ENCODE results near the gene HSPBAP1. TPM values are rescaled to one million over a fixed set of nuclear protein-coding genes. Genes with fewer than 3 reads are reported as not detected.

HSPBAP1 gene, protein sequence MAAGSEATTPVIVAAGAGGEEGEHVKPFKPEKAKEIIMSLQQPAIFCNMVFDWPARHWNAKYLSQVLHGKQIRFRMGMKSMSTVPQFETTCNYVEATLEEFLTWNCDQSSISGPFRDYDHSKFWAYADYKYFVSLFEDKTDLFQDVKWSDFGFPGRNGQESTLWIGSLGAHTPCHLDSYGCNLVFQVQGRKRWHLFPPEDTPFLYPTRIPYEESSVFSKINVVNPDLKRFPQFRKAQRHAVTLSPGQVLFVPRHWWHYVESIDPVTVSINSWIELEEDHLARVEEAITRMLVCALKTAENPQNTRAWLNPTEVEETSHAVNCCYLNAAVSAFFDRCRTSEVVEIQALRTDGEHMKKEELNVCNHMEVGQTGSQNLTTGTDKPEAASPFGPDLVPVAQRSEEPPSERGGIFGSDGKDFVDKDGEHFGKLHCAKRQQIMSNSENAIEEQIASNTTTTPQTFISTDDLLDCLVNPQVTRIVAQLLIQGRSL
- total RNA-seq (2011; cell fraction: chromatin; rRNA removed; ENCODE audit: low replicate concordance) = 3.8 and 9.7 TPM in 2 replicates
- total RNA-seq (2011; cell fraction: nucleolus; rRNA removed) = 2.2 and 2.9 TPM in 2 replicates
- 7.3 and 13.3 TPM in 2 replicates for total RNA-seq (2011; cell fraction: nucleoplasm; rRNA removed)
- total RNA-seq (2014; rRNA removed) (2.3 and 2.9 TPM in 2 replicates), total RNA-seq (2014; rRNA removed; fragmentation: Illumina TruSeq; extraction: Trizol) (4.5 and 4.8 TPM in 2 replicates), total RNA-seq (2015; rRNA removed; fragmentation: Illumina TruSeq; extraction: Trizol) (3.5 and 3.7 TPM in 2 replicates), total RNA-seq (2021) (3.5 and 3.6 TPM in 2 replicates), polyA plus RNA-seq (2011; rRNA removed) (3.1 and 3.7 TPM in 2 replicates), polyA plus RNA-seq (2014; fragmentation: Illumina TruSeq; extraction: Trizol) (3.7 and 4.4 TPM in 2 replicates), polyA plus RNA-seq (2014; fragmentation: Nextera tagmentation; extraction: Ambion mirVana) (1 to 10 TPM; 2.1 TPM), polyA plus RNA-seq (2014; rRNA removed) (3.4 and 5.0 TPM in 2 replicates), polyA minus RNA-seq (2011; rRNA and poly(A)+ RNA removed) (4.7 and 6.3 TPM in 2 replicates), Bru-seq, nascent RNA (percentile 56 among the genes with signal in this experiment), BruChase-seq, experiment 1, labeled RNA remaining after a 2-hour chase (percentile 55 among the genes with signal in this experiment), BruChase-seq, experiment 2, labeled RNA remaining after a 6-hour chase (percentile 54 among the genes with signal in this experiment)
- 0.78 and 1.9 TPM in 2 replicates for polyA plus RNA-seq (2011; cell fraction: cytosol; rRNA removed)
- 3.7 and 5.0 TPM in 2 replicates for polyA plus RNA-seq (2011; cell fraction: nucleus; rRNA removed)
- polyA plus RNA-seq (2012) = 2.6 and 3.9 TPM in 2 replicates
- polyA minus RNA-seq (2011; cell fraction: cytosol; rRNA and poly(A)+ RNA removed) = 0.86 and 2.7 TPM in 2 replicates
- polyA minus RNA-seq (2011; cell fraction: nucleus; rRNA and poly(A)+ RNA removed) = 2.2 and 3.2 TPM in 2 replicates
- long read RNA-seq, experiment 1, transcript HSPBAP1-201 (8 exons, 1,953 nt) = major isoform, 9 of 18 reads
- long read RNA-seq, experiment 1, partial matches to known transcripts = 0 of 18 reads
- long read RNA-seq, experiment 1, other reads (novel, unspliced or antisense) = 8 of 18 reads
- long read RNA-seq, experiment 2, partial matches to known transcripts = 0 of 4 reads
- long read RNA-seq, experiment 2, other reads (novel, unspliced or antisense) = 2 of 4 reads
- long read RNA-seq, experiment 3, partial matches to known transcripts = 0 of 6 reads
- long read RNA-seq, experiment 3, other reads (novel, unspliced or antisense) = 2 of 6 reads

DNA sequence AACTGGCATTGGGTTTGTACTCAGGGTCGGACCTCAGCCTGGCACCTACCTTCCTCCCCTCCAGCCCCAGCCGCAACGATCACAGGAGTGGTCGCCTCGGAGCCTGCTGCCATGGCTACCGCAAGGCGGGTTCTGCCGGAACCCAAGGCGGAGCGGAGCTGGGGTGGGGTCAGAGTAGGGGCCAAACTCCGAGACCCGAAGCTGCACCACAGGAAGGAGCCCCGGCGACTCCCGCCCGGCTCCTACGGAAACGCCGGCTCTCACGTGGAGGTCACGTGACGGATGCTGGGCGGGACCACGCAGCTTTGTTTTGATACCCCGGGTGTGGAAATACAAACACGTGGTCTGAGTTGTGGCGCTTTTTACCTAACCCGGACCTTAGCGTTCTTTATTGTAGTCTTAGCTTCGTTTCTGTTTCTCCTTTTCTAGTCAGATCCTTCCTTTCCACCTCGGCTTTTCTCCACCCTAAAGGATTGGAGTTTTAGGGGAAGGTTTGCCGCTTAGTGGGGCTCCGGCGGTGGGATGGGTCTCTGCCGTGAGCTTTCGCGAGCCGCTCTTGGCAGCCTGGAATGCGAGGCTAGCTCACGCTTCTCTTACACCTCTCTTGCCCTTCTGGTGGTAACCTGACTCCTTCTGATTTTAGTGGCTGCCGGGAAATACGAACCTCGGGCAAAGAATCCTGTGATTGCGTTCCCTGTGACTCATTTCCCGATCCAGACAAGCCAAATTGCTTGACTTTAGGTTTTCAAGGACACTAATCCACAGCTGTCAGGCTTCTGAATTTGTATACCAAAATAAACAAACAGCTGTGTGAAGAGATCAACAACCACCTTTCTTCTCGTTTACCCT is at the start of gene HSPBAP1:
HSPBAP1 (minus strand) TSS at position 264 of the 849 bp plus-strand sequence; CDS start at position 113, 151 bp downstream.
- in situ Hi-C loops (cut with MboI) = no loop called here
- whole genome bisulfite sequencing (ENCODE audit: insufficient coverage, low coverage, missing lambda C conversion rate) = 2% methylated on average over 37 of the region's 46 CpGs
- no peaks in the 10 kb centered on the region for H3K27me3 ChIP-seq (ENCODE audit: control insufficient read depth in 2 of 2, insufficient read depth in 2 of 2, low read length in 2 of 2)
- H2AFZ ChIP-seq (ENCODE audit: low read depth, low read length) = peak within 1 kb of the TSS; percentile 94
- H3K4me3 ChIP-seq = peak within 1 kb of the TSS; percentile 48
- BruUV-seq (replicated peaks) = no TSS peak
- DNase-seq (ENCODE audit: extremely low read depth in 1 of 4, low spot score in 3 of 4) (peak; percentile 80 to 90 (median 82)), ATAC-seq (peak; percentile 68), FAIRE-seq (peak; percentile 73)
- H3K79me2 ChIP-seq (ENCODE audit: control insufficient read depth, insufficient read depth, low read length) = peaks cover 5% of the 10 kb centered on the region; the same call in 1 of the 3 replicates
- POLR2A ChIA-PET = interaction anchor here (0.8 to 1.6 kb wide), 3 partner anchors 9 to 440 kb away, joined by 3 to 6 read pairs (median 3); partner anchors contain the start of gene FAM162A
- H4K20me1 ChIP-seq (replicated peaks; ENCODE audit: control insufficient read depth, insufficient read depth, low read length) = no peaks in the 10 kb centered on the region
- H3K27ac ChIP-seq (ENCODE audit: extremely low read depth, low read depth, low read length) = peak within 1 kb of the TSS; percentile 73
- no peaks in the 10 kb centered on the region for H3K9me1 ChIP-seq (ENCODE audit: control insufficient read depth, insufficient read depth, low read length)
- H3K4me1 ChIP-seq (replicated peaks in 1 of 2; ENCODE audit: control insufficient read depth in 2 of 2, insufficient read depth in 2 of 2, low read length in 2 of 2) = peaks cover 0 to 18% of the 10 kb centered on the region in 2 experiments; a peak in 4 of 5 replicates
- CTCF ChIA-PET (ENCODE audit: low intra/inter-chr PET ratio) = no interaction called here
- peak within 1 kb of the TSS; percentile 55 to 94 for H3K9ac ChIP-seq (ENCODE audit: insufficient read depth in 1 of 2, low read depth in 2 of 2, low read length in 2 of 2)
- H3K4me2 ChIP-seq (ENCODE audit: insufficient read depth, low read length) = peak within 1 kb of the TSS; percentile 79
- no peaks in the 10 kb centered on the region for H3K9me3 ChIP-seq (replicated peaks; ENCODE audit: control insufficient read depth, insufficient read depth, low read depth, low read length)
- H3K36me3 ChIP-seq (ENCODE audit: control insufficient read depth, insufficient read depth, low read length) = no peaks in the 10 kb centered on the region
- intact Hi-C loops (cut with micrococcal nuclease) = no loop called here
- TF ChIP-seq NR2C1 (IDR thresholded peaks at IDR 0.05) = no peak
- TF ChIP-seq NR2C1 (tag; IDR thresholded peaks at IDR 0.05) = no peak; the same call in 1 of the 2 replicates
- TF ChIP-seq ATF7 (IDR thresholded peaks at IDR 0.05) = peak; percentile 46
- no peak for TF ChIP-seq BRCA1 (IDR thresholded peaks at IDR 0.05)
- TF ChIP-seq BRCA1 (CRISPR knock-in tag; IDR thresholded peaks at IDR 0.05) = no peak
- 0 out of 2 replicates have a peak, but pooled peaks have one; percentile 38 for TF ChIP-seq KAT7 (CRISPR knock-in tag; IDR thresholded peaks at IDR 0.05; ENCODE audit: borderline replicate concordance)
- TF ChIP-seq MECOM (CRISPR knock-in tag; IDR thresholded peaks at IDR 0.05) = no peak
- TF ChIP-seq JUN (IDR thresholded peaks at IDR 0.05; ENCODE audit: borderline replicate concordance, low read depth, low read length) = 0 out of 2 replicates have a peak, but pooled peaks have one; percentile 21
- TF ChIP-seq JUN (CRISPR knock-in tag; IDR thresholded peaks at IDR 0.05; ENCODE audit: borderline replicate concordance) = no peak
- TF ChIP-seq RFX1 (IDR thresholded peaks at IDR 0.05) = peak; percentile 82
- peak; percentile 10; the same call in 1 of the 2 replicates for TF ChIP-seq NFIC (IDR thresholded peaks at IDR 0.05)
- TF ChIP-seq HNRNPLL (IDR thresholded peaks at IDR 0.05; ENCODE audit: low read depth, low read length, poor library complexity, severe bottlenecking) = peak; percentile 71
- TF ChIP-seq, protein P1, sequence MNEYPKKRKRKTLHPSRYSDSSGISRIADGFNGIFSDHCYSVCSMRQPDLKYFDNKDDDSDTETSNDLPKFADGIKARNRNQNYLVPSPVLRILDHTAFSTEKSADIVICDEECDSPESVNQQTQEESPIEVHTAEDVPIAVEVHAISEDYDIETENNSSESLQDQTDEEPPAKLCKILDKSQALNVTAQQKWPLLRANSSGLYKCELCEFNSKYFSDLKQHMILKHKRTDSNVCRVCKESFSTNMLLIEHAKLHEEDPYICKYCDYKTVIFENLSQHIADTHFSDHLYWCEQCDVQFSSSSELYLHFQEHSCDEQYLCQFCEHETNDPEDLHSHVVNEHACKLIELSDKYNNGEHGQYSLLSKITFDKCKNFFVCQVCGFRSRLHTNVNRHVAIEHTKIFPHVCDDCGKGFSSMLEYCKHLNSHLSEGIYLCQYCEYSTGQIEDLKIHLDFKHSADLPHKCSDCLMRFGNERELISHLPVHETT (CRISPR knock-in tag; conservative IDR thresholded peaks at IDR 0.05 in 1 of 2, IDR thresholded peaks at IDR 0.05 in 1 of 2) = peak in 1 of 2 experiments; percentile 34; a peak in 1 of 4 replicates
